Activated effector memory CD4-positive, alpha-beta T cell treated with anti-CD3 and anti-CD28 coated beads, Interleukin-2, amount 50 U/mL, for 16 hours (primary cell): ENCODE results near the gene HS3ST1.

Experiments
- DNase-seq: peaks from one replicate; pipeline ENCODE4 v3.0.0-alpha.2; 2020

HS3ST1 gene

DNA sequence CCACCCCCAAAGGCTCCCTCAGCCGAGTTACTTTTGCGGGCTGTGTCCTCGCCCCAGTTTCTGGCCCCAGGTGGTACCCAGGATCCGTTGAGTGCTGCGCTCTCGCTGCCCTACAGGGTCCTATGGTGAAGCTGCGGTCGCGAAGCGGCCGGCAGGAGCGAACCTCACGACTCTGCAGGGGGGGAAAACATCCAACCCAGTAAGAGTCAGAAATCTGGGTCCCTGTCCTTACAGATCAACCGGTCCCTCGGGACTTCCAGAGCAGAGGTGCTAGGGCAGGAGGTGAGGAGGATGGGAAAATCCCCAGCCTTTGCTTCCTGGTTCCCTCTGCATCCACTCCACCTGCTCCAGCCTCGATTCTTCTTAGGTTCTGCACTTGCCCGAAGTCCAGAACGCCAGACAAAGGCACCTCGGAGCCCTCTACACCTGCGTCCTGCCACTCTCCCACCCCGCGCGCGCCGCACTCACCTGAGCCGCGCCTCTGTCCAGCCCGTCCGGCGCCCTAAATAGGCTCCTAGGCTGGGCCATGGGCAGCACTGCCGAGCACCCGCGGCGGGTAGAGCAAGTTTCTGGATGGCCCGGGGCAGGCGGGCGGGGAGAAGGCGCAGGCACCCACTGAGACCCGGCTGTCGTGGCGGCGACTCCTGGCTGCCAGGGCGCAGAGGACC lies at the start of gene HS3ST1:
TSS of gene HS3ST1 (minus strand) at position 664 of the 668 bp plus-strand sequence. CDS start 28,889 bp downstream, outside the sequence.
- DNase-seq, result no peak

DNA sequence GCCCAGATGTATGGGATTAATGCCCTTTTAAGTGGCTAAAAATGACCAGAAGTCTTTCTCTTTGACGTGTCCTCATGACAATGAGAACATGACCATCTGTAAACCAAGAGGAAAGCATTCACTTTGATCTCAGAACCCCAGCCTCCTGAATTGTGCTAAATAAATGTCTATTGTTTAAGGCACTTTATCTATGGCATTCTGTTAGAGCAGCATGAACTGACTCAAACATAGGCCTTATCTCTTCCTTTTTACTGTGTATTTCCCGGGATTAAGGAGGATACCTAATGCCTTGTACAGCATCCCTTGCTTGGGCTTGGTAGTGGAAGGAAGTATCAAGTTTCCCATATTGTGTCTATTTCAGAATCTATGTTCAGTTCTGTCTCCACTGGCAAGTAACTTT lies 47.2 kb upstream of the HS3ST1 start:
- no peak for DNase-seq

DNA sequence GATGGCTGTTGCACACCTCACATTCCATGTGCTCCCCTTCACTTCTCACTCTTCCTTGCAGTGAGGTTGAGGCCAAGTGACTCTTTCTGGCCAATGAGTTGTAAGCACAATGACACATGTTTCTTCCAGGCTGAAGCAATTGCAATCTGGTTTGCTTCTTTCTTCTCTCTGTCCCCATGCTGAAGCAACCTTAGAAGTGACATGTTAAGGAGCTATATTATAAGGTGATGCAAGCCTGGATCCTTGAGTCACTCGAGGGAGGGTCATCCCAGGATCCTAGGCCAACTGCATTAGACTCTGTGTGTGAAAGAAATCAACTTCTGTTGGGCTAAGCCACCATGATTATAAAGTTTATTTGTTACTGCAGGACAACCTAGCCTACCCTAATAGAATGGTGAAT lies 45.5 kb upstream of the HS3ST1 start:
- DNase-seq, result no peak

DNA sequence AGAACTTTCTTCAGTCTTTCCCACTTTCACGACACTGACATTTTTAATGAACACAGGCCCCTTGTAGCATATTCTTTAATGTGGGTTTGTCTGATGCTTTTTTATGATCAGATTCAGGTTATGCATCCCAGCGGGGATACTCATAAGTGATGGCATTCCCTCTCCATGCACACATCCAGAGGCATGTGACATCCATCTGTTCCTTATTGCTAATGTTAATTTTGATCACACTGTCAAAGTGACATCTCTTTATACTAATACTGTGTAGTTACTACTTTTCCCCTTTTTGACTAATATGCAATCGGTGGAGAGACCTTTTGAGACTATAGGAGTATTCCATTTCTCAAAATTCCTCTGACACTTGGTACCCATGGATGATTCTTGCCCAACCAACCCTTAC lies 43.8 kb upstream of the HS3ST1 start:
- no peak for DNase-seq

DNA sequence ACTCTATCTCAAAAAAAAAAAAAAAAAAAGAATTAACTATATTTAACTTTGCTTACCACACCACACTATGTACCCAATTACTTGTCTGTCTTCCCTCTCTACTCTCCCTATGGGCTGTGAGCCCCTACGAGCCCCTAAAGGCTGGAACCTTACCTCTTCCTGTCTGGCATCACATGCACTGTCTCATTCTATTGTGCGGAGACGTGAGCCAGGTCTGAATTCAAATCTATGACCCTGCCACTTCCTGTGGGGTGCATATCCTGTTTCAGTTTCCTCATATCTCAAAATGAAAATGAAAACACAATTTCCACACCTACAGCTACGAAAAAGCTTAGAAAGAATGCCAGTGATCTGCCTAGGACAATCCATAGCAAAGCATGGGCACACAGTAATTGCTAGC lies 42.9 kb upstream of the HS3ST1 start:
- peak; percentile 79 for DNase-seq

DNA sequence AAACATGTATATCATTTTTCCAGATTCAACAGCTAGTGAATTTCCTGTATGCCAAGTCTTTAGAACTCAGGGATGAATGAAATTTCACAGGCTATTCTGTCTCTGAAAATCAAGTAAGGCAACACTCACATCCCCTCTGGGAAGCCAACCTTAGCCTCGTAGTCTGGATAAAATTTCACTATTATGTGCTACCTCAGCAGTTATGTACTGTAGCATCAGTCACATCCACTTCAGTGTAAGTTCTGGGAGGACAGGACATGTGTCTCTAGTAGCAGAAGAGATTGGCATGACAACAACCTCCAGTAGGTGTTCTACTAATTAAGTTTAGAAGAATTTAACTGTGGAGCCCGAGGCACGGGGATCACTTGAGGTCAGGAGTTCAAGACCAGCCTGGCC lies 42.4 kb upstream of the HS3ST1 start:
- DNase-seq, result no peak

DNA sequence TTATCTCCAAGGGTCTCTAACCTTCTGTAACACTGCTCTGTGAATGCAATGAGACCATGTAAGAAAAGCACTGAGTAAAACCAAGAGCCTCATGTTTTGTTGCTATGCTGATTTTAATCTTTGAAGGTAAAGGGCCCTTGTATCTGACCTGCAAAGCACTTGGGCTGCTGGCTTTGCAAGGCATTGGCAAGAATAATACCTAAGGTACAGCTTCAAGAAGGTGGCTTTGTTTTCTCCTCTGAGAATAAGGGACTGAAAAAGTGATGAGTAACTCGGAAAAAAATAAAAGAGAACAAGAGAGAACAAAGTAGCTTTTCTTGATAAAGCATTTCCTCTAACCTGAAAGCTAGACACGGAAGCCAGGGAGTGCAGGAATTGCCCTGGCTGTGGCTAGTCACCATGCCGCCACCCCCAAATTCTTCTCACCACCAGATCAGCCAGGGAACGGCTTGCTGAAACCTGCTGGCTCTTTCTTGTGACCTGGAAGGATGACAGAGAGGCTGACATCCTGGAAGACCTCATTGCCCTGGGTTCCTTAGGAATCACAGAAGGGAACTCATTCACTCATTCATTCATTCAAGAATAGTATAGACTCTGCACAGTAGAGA lies 41.8 kb upstream of the HS3ST1 start:
- no peak for DNase-seq

DNA sequence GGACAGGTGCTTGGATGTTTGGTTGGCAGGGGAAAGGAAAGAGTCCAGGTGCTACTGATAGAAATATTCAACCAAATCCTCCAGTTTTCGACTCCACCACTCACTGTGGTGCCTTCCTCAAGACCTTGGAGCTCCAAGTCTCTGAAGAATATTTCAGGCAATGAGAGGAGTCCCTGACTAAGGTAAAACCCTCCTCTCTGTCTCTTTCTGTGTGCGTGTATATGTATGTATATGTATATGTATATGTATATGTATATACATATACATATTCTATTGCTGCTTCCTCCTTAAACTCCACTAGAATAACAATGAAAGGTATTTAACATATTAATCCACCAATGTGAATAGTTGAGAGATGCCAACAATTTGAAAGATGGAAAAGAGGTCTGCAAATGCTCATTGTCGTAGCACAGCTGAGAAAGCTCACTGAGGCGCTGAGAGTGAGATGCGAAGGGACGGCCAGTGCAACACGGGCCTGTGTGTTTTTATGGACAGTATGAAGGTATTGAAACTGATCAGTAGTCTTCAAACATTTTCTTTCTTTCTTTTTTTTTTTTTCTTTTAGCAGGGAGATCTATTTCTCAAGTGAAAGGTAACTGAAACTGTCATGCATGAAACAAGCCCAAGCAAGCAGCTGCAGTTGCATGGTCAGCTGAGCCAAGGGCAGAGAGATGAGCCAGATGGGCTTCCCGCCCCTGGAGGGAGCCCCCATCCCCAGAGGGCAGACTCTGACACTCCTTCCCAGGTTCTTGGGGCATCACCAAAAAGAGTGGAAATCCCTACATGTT lies 41.1 kb upstream of the HS3ST1 start:
- no peak for DNase-seq

DNA sequence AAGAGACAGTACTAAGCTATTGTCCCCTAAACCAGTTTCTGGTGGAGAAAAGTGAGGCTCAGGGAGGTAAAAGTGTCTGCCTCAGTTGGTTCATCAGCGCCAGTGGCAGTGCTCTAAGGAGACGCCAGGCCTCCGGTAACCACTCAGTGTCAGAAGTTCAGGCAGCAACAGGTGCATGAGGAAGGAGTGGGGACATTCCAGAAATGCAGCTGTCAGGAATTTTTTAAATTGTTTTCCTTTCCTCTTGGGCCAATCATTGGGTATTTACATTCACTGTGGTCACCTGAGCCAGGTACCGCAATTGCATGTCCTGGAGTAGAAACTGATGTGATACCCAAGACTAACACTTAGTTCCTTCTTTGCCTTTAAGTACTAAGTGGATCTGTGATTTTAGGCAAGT lies 40.2 kb upstream of the HS3ST1 start:
- DNase-seq, result no peak

DNA sequence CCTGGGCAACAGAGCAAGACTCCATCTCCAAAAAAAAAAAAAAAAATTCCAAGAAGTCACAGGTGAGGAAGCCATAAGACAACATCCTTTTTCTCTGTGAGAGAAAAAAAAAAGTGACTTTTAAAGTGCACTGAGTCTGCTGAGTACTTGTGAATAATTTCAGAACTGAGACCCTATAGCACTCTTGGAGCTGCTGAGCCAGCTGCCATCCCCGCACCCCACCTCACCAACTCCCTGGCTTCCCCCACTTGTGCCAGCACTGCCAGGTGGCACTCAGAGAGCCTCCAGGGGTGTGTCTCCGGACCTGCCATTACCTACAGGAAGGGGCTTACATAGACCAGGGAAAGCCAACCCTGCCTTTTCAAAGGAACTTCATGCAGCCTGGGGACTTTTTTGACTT lies 39.2 kb upstream of the HS3ST1 start:
- no peak for DNase-seq

DNA sequence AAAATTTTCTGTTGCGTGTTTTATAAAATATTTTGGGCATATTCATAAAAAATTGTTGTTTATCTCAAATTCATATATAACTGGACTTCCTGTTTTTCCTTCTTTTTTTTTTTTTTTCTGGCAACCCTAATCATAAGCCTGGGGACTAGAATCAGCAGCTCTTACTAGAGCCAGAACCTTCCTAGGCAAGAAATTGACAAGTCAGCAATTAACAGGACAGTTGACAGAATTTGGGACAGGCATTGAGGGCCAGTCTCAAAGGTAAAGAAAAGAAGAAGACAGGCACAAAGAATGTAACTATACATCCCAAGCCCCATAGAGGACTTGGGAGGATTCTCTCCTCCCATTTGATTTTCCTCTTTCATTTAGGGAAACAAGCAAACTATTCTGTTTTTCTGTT lies 35.0 kb upstream of the HS3ST1 start:
- DNase-seq, result no peak

DNA sequence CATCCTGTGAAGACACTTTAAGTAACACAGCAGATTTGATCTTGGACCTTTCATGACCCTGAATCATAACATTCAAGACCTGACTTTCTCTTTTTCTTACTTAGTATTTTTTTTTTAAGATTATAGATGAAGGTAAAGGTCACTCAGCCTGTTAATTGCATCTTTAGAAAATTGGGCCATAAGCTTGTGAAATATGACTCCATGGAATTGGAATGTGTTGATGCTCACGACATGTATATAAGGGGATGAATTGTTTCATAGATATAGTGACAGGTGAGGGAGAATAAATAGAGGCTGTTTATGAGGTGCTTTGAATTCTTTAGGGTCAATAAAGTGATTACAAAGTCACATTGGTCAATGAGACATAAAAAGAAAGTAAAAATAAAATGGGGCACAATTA lies 27.7 kb upstream of the HS3ST1 start:
- DNase-seq, result no peak

DNA sequence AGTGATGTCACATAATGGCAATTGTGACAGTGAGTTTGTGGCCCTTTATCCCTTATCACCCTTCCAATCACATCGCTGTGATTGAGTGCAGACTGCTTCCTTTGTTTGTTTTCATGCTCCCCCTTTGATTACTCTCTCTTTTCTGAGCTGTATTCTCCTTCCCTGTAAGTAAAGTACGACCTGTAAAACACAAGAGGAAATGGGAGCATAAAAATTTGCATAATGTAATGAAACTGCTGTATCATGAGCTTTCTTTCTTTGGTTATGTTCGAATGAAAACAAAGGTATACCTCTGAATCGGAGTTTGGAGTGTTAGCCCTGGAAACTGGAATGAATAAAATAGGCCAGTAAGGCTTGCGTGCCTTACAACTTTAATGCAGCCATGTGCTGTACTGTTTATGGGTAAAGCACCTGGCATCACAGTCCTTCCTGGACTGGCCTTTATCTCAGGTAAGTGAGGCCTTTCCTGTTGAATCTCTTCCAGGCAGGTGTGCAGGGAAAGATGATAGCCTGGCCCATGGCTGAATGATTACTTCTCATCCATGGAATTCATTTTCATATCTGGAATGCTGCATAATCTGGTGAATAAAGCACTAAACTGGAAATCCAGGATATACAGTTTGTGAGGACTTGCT lies 26.6 kb upstream of the HS3ST1 start:
- DNase-seq, result no peak

DNA sequence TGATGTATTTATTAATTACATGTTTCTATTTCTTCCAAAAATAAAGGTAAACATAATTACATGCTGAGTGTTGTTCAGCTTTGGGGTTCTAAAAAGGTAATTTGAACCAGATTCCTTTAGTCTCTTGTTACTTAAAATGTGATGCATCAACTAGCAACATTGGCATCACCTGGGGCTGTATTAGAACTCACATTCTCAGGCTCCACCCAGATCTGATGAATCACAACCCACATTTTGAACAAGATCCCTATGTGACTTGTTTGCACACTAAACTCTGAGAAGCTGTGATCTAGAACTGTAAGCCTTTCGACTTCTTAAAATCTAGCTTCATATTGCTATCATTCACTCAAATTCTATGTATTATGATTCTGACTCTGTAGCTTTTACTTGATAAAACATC lies 23.0 kb upstream of the HS3ST1 start:
- DNase-seq, result no peak

DNA sequence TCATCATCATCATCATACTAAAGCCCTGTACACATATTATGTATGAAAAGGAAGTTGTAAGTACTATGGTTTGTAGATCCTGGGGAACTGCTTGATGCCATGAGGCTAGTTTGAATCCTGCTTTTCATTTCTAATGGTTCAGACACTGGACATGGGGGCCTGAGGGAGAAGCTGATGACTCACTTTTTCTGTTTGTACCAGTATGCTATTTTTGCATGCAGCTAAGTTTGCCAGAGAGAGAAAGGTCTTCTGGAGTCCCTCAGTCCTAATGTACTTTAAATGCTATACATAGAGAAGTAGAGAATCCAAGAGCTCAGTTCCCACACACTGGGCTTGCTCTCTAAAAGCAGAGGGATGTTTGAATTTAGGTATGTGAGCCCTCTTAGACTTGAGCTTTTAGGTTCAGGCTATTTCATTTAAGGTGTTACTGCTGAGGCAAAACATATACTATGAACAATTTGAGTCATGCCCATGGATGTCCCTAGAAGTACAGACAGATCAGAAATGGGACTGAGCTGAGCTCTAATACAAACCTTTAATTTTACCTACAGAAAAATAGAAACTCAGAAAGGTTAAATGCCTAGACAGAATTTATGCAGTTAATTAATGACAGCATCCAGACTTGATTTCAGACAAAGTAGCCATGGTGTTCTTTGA lies 17.6 kb upstream of the HS3ST1 start:
- DNase-seq, result no peak

DNA sequence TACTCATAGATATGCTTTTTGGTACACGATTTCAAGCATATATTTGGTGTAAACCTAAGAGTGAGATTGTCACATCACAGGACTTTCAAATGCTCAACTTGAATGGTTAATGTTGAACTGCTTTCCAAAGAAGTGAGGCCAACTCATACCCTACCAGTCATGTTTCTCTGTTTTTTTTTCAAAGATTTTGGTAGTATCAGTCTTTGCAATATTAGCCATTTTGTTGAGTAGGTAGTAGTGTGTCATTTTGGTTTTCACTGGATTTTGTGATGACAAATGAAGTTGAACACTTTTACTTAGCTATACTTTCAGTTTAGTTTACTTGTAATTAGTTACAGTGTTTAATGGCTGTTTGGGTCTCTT lies 12.5 kb upstream of the HS3ST1 start:
- no peak for DNase-seq

DNA sequence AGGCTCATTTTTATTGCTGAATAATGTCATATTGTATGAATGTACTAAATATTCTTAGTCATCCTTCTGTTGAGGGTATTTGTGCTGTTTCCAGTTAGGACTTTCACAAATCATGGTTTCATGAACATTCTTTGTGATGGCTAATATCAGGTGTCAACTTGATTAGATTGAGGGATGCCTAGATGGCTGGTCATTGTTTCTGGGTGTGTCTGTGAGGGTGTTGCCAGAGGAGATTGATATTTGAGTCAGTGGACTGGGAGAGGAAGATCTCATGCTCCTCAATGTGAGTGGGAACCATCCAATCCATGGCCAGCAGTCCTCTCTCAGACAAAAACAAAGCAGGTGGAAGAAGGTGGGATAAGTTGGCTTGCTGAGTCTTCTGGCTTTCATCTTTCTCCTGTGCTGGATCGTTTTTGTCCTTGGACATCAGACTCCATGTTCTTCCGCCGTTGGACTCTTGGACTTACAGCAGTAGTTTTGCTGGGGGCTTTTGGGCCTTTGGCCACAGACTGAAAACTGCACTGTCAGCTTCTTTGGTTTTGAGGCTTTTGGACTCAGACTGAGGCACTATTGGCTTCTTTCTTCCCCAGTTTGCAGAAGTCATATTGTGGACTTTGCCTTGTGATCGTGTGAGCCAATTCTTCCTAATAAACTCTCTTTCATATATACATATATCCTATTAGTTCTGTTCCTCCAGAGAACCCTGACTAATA lies 11.9 kb upstream of the HS3ST1 start:
- DNase-seq, result no peak

DNA sequence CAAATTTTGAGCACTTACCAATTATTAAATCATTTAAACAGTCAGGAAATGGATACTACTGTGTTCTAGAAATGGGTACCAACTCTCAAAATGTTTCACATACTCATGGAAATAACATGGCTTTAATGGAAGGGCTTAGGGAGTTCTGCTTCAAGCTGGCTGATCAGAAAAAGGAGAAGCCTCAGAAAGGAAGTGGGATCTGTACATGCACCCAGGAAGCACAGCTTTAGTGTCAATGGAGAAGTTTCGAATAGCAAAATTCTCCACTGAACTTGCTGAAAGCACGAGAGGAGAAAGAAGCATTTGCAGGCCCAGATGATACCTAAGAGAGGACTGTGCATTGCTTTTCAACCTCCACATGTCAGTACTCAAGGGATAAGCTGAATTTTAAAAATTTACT lies 11.1 kb upstream of the HS3ST1 start:
- no peak for DNase-seq

DNA sequence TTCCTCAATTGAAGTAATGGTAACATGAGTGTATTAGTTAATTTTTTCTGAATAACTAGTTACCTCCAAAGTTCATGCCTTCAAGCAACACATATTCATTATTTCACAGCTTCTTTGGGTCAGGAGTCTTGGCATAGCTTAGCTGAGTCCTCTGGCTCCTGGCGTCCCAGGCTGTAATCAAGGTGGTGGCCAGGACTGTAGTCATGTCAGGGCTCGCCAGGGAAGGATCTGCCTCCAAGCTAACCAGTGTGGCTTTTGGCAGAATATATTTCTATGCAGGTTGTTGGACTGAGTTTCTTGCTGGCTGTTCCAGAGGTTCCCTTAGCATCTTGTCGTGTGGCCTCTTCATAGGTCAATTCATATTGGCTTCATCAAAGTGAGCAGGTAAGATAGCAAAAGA lies 10.0 kb upstream of the HS3ST1 start:
- DNase-seq, result no peak

DNA sequence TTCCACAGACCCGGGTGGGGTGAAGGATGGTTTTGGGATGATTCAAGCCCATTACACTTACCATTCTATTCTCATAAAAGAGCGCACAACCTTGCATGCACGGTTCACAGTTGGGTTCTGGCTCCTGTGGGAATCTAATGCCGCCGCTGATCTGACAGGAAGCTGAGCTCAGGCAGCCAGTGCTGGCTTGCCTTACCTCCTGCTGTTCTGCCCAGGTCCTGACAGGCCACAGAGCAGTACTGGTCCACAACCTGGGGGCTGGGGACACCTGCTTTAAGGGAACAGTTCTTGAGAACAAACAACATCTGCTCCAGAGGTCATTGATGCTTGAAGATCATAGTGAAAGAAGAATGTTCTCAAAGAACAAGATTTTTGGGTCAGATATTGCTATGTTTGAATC lies 8.0 kb upstream of the HS3ST1 start:
- DNase-seq, result no peak

DNA sequence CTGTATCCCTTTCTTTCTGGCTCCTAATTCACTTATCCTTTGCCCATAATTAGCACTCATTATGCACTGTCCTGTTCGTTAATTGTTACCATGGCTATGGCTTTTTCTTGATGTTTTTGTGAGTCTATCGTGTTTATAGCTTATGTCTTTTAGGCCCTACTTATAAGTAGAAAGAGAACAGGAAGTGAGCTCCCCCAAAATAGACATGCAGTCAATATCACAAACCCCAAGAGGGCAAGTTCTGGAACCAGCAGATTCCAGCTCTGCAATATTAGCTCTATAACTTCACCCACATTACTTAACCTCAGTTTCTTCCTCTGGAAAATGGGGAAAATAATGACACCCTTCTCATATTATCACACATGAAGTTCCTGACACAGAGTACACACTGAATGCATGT lies 7.4 kb upstream of the HS3ST1 start:
- DNase-seq, result no peak

DNA sequence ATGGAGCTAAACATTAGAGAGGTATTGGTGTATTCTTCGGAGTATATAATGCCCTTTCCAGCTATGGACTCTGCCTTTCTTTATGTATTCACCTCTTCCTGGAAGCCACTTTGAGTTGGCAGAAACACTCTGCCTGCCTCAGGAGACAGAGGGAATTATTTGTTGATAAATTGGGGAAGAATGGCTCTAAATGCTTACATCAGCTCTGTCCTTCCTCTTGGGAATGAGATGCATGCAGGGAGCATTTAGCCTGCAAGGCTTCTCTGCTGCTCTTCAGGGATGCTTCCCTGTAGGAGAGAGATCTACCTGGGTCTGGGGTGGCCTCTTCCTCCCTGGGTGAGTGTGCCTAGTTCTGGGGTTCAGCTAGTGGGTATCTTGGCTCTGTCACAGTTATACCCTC lies 6.9 kb upstream of the HS3ST1 start:
- no peak for DNase-seq

DNA sequence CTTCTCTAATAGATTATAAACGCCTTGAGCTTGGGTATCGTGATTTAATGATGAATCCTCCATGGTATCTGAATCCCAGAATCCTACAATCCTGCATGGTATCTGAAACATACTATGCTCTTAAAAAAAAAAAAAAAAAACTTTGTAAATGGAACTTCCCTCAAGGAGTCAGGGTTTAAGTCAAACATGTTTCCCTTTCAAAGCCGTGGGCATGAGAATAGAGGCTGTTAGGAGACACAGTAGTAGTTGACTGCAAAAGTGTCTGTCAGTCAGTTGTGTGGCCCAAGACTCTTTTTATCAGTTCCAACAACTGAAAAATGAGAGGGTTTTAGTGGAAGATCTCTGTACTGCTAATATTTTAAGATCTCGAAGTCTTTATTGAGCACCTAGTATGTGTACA lies 2.4 kb upstream of the HS3ST1 start:
- DNase-seq, result no peak
